ENCODE results near the gene ANKIB1. TPM values are rescaled to one million over a fixed set of nuclear protein-coding genes. Genes with fewer than 3 reads are reported as not detected.
"Not testable (repeated sequence)": the region's sequence is repeated elsewhere in the genome, so short reads cannot be mapped to it uniquely, and the experiment has no call there.

Gene ANKIB1
- total and polyA plus RNA-seq, 2 donors (not counting 1 experiment from before 2014, with no cell fraction given), result 16.5 to 76.7 TPM

- ATAC-seq (ENCODE audit: low read depth) (no peak), DNase-seq (no peak)
- Mint-ChIP-seq H3K4me3 (no peak overlapping the region), H3K27ac (no peak overlapping the region), H3K9me3 (ENCODE audit: insufficient read depth) (no peaks in the 10 kb centered on the region), H3K27me3 (no peaks in the 10 kb centered on the region), H3K4me1 (peaks cover 27% of the 10 kb centered on the region)
- no peaks in the 10 kb centered on the region for H3K36me3 ChIP-seq (replicated peaks in 1 of 2; ENCODE audit: control extremely low read depth in 1 of 2, control insufficient read depth in 1 of 2, extremely low read depth in 1 of 2, insufficient read depth in 2 of 2, low read length in 1 of 2)
- H3K4me1 ChIP-seq (ENCODE audit: control insufficient read depth in 2 of 2, insufficient read depth in 2 of 2, low read length in 2 of 2), result peaks cover 10 to 17% of the 10 kb centered on the region in 2 donors
- H4K20me1 ChIP-seq (ENCODE audit: control insufficient read depth, insufficient read depth, low read length, poor library complexity, severe bottlenecking), result peaks cover 28% of the 10 kb centered on the region
- ChIA-PET CTCF (no interaction called here), POLR2A (no interaction called here)
- H3K79me2 ChIP-seq (ENCODE audit: control insufficient read depth, insufficient read depth, low read length), result peaks cover 93% of the 10 kb centered on the region
- TF ChIP-seq CTCF (IDR thresholded peaks at IDR 0.05) (no peak), EZH2 (IDR thresholded peaks at IDR 0.05; ENCODE audit: borderline replicate concordance, insufficient read depth, low read depth, low read length, poor library complexity, severe bottlenecking) (no peak)
- H3K27me3 ChIP-seq (replicated peaks in 1 of 4; ENCODE audit: control extremely low read depth in 1 of 4, control insufficient read depth in 3 of 4, insufficient read depth in 4 of 4, low read length in 3 of 4), result no peaks in the 10 kb centered on the region
- H3K27ac ChIP-seq (ENCODE audit: low read length in 2 of 2), result no peak overlapping the region
- no peak overlapping the region for H2AFZ ChIP-seq (ENCODE audit: insufficient read depth, low read depth, low read length, poor library complexity, severe bottlenecking)
- intact Hi-C loops (cut with micrococcal nuclease), result no loop called here
- WGBS (ENCODE audit: insufficient coverage), result no CpG with 5 or more reads among the region's 1 CpG
- no peak overlapping the region for H3K4me3 ChIP-seq (ENCODE audit: control extremely low read depth in 1 of 5, extremely low read depth in 1 of 5, insufficient read depth in 1 of 5, low read depth in 2 of 5, low read length in 4 of 5)
- H3K9me3 ChIP-seq (ENCODE audit: control extremely low read depth in 1 of 3, control insufficient read depth in 2 of 3, insufficient read depth in 1 of 3, low read length in 2 of 3), result no peaks in the 10 kb centered on the region
- no peak overlapping the region for H3K9ac ChIP-seq (ENCODE audit: low read length)
- no peak overlapping the region for H3K4me2 ChIP-seq (replicated peaks; ENCODE audit: low read depth, low read length, poor library complexity, severe bottlenecking)
Measured at GRCh38 chr7:92251181-92251580, 5.4 kb downstream of the ANKIB1 start.

DNA sequence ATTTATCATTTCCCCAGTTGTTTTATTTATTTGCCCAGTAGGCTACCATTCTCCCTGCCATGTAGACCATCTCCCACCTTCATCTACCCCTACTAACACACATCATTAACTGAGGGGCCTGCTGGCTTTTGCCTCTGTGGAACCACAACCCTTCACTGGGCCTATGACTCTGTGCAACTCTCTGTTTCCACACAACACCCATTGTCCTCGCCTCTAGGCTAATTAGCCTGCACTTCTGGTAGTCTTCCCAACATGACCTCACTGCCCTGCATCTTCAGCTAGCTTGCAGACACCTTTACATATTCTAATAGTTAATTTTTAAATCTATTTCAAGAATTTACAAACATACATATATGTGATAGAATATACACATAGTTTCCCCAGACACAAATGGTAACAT is 7.5 kb downstream of the ANKIB1 start:
- ChIA-PET POLR2A (no interaction called here), CTCF (no interaction called here)
- peaks cover 10% of the 10 kb centered on the region for H3K4me1 Mint-ChIP-seq
- H3K27ac ChIP-seq (ENCODE audit: low read length in 2 of 2), result no peak overlapping the region
- H3K4me1 ChIP-seq (ENCODE audit: control insufficient read depth in 2 of 2, insufficient read depth in 2 of 2, low read length in 2 of 2), result peaks cover 0 to under 1% of the 10 kb centered on the region in 2 donors
- DNase-seq (no peak), ATAC-seq (ENCODE audit: low read depth) (no peak)
- H3K36me3 ChIP-seq (replicated peaks in 1 of 2; ENCODE audit: control extremely low read depth in 1 of 2, control insufficient read depth in 1 of 2, extremely low read depth in 1 of 2, insufficient read depth in 2 of 2, low read length in 1 of 2), result no peaks in the 10 kb centered on the region
- no peak overlapping the region for H3K27ac Mint-ChIP-seq
- no peaks in the 10 kb centered on the region for H3K27me3 ChIP-seq (replicated peaks in 1 of 4; ENCODE audit: control extremely low read depth in 1 of 4, control insufficient read depth in 3 of 4, insufficient read depth in 4 of 4, low read length in 3 of 4)
- H3K4me3 ChIP-seq (ENCODE audit: control extremely low read depth in 1 of 5, extremely low read depth in 1 of 5, insufficient read depth in 1 of 5, low read depth in 2 of 5, low read length in 4 of 5), result no peak overlapping the region
- no peaks in the 10 kb centered on the region for H3K9me3 ChIP-seq (ENCODE audit: control extremely low read depth in 1 of 3, control insufficient read depth in 2 of 3, insufficient read depth in 1 of 3, low read length in 2 of 3)
- no peak for TF ChIP-seq EZH2 (IDR thresholded peaks at IDR 0.05; ENCODE audit: borderline replicate concordance, insufficient read depth, low read depth, low read length, poor library complexity, severe bottlenecking)
- TF ChIP-seq CTCF (IDR thresholded peaks at IDR 0.05), result no peak
- no peak overlapping the region for H3K9ac ChIP-seq (ENCODE audit: low read length)
- H4K20me1 ChIP-seq (ENCODE audit: control insufficient read depth, insufficient read depth, low read length, poor library complexity, severe bottlenecking), result peaks cover 33% of the 10 kb centered on the region
- no peak overlapping the region for H3K4me2 ChIP-seq (replicated peaks; ENCODE audit: low read depth, low read length, poor library complexity, severe bottlenecking)
- no peak overlapping the region for H3K4me3 Mint-ChIP-seq
- no peak overlapping the region for H2AFZ ChIP-seq (ENCODE audit: insufficient read depth, low read depth, low read length, poor library complexity, severe bottlenecking)
- peaks cover 89% of the 10 kb centered on the region for H3K79me2 ChIP-seq (ENCODE audit: control insufficient read depth, insufficient read depth, low read length)
- H3K9me3 Mint-ChIP-seq (ENCODE audit: insufficient read depth), result no peaks in the 10 kb centered on the region
- H3K27me3 Mint-ChIP-seq, result no peaks in the 10 kb centered on the region
- no CpG with 5 or more reads among the region's 1 CpG for WGBS (ENCODE audit: insufficient coverage)
- intact Hi-C loops (cut with micrococcal nuclease), result no loop called here

GRCh38 chr7:92254800-92255199 is 9.0 kb downstream of the ANKIB1 start:
- H3K9me3 ChIP-seq (ENCODE audit: control extremely low read depth in 1 of 3, control insufficient read depth in 2 of 3, insufficient read depth in 1 of 3, low read length in 2 of 3); DNase-seq; H3K27ac Mint-ChIP-seq; H3K9me3 Mint-ChIP-seq (ENCODE audit: insufficient read depth); H3K27me3 ChIP-seq (replicated peaks in 1 of 4; ENCODE audit: control extremely low read depth in 1 of 4, control insufficient read depth in 3 of 4, insufficient read depth in 4 of 4, low read length in 3 of 4); CTCF ChIA-PET; H3K4me3 ChIP-seq (ENCODE audit: control extremely low read depth in 1 of 5, extremely low read depth in 1 of 5, insufficient read depth in 1 of 5, low read depth in 2 of 5, low read length in 4 of 5); H2AFZ ChIP-seq (ENCODE audit: insufficient read depth, low read depth, low read length, poor library complexity, severe bottlenecking); ATAC-seq (ENCODE audit: low read depth); H3K27ac ChIP-seq (ENCODE audit: low read length in 2 of 2); H3K9ac ChIP-seq (ENCODE audit: low read length); H3K36me3 ChIP-seq (replicated peaks in 1 of 2; ENCODE audit: control extremely low read depth in 1 of 2, control insufficient read depth in 1 of 2, extremely low read depth in 1 of 2, insufficient read depth in 2 of 2, low read length in 1 of 2); H3K4me2 ChIP-seq (replicated peaks; ENCODE audit: low read depth, low read length, poor library complexity, severe bottlenecking); H3K4me1 ChIP-seq (ENCODE audit: control insufficient read depth in 2 of 2, insufficient read depth in 2 of 2, low read length in 2 of 2); H3K27me3 Mint-ChIP-seq; POLR2A ChIA-PET; H3K4me3 Mint-ChIP-seq; intact Hi-C loops (cut with micrococcal nuclease): not testable (repeated sequence)
- Histone ChIP-seq H4K20me1 (ENCODE audit: control insufficient read depth, insufficient read depth, low read length, poor library complexity, severe bottlenecking) (peaks cover 39% of the 10 kb centered on the region), H3K79me2 (ENCODE audit: control insufficient read depth, insufficient read depth, low read length) (peaks cover 86% of the 10 kb centered on the region)
- peaks cover 15% of the 10 kb centered on the region for H3K4me1 Mint-ChIP-seq
- no CpG with 5 or more reads among the region's 1 CpG for WGBS (ENCODE audit: insufficient coverage)
